Upper lobe of right lung (tissue), 1 donor: ENCODE results near the gene CELF5. TPM values are rescaled to one million over a fixed set of nuclear protein-coding genes. Genes with fewer than 3 reads are reported as not detected.
"Not testable (repeated sequence)": the region's sequence is repeated elsewhere in the genome, so short reads cannot be mapped to it uniquely, and the experiment has no call there.

Source experiments
- ATAC-seq: fragments of 200-7000 bp; cut with Tn5 transposase; one replicate; pipeline ENCODE4 v1.9.1; 2020; ENCODE audit warnings: mild to moderate bottlenecking, moderate library complexity
- DNase-seq: peaks from one replicate; pipeline ENCODE4 v3.0.0-alpha.2; 2020
- H3K27ac ChIP-seq: fragments of 200-600 bp; one replicate; pipeline ENCODE4 v1.8.0; 2022
- H3K27me3 ChIP-seq: fragments of 200-600 bp; one replicate; pipeline ENCODE4 v1.8.0; 2022; ENCODE audit warnings: mild to moderate bottlenecking
- H3K36me3 ChIP-seq: fragments of 200-600 bp; one replicate; pipeline ENCODE4 v1.8.0; 2022
- H3K4me1 ChIP-seq: fragments of 200-600 bp; one replicate; pipeline ENCODE4 v1.8.0; 2022
- H3K4me3 ChIP-seq: fragments of 200-600 bp; one replicate; pipeline ENCODE4 v1.8.0; 2022; ENCODE audit warnings: mild to moderate bottlenecking
- H3K9me3 ChIP-seq: fragments of 200-600 bp; one replicate; pipeline ENCODE4 v1.8.0; 2022
- CTCF ChIP-seq: fragments of 200-600 bp; IDR thresholded peaks from one replicate; pipeline ENCODE4 v1.8.0; 2022; ENCODE audit warnings: antibody characterized with exemption
- intact Hi-C: fragments of 100-400 bp; cut with DNase I; formaldehyde crosslinking; loops from one replicate; pipeline ENCODE4 v1.11.0; 2022
- total RNA-seq: library from RNA; stranded (reverse); fragmentation: NEBNext Ultra II Directional; extraction: Animal tissue kit (Norgen Biotek cat#: 25700); gene quantifications from one replicate; pipeline ENCODE4 v1.2.1, GENCODE V29; 2021
- donor health status: DM: no; HTN: yes; CAD: no; lungs with severe emphysema.

CELF5 gene
- total RNA-seq, 1 donor from 2014 or later: not detected

- DNase-seq (no peak), ATAC-seq (no peak)
- H3K27me3 ChIP-seq: peaks cover 32% of the 10 kb centered on the region
- no peaks in the 10 kb centered on the region for H3K9me3 ChIP-seq
- no peak for TF ChIP-seq CTCF
- H3K27ac ChIP-seq: no peak overlapping the region
- no peak overlapping the region for H3K4me3 ChIP-seq
- no peaks in the 10 kb centered on the region for H3K4me1 ChIP-seq
- intact Hi-C loops: no loop called here
- H3K36me3 ChIP-seq: no peaks in the 10 kb centered on the region
Observed at GRCh38 chr19:3287814-3288213, 63.4 kb downstream of the CELF5 start.

- H3K4me1 ChIP-seq, H3K9me3 ChIP-seq, H3K27ac ChIP-seq, ATAC-seq, DNase-seq, intact Hi-C loops, H3K36me3 ChIP-seq, H3K4me3 ChIP-seq: not testable (repeated sequence)
- peaks cover 29% of the 10 kb centered on the region for H3K27me3 ChIP-seq
Observed at GRCh38 chr19:3288437-3288836, 64.0 kb downstream of the CELF5 start.

- no peaks in the 10 kb centered on the region for H3K4me1 ChIP-seq
- DNase-seq (no peak), ATAC-seq (no peak)
- no peaks in the 10 kb centered on the region for H3K9me3 ChIP-seq
- H3K27ac ChIP-seq: no peak overlapping the region
- no peaks in the 10 kb centered on the region for H3K36me3 ChIP-seq
- TF ChIP-seq CTCF: no peak
- H3K4me3 ChIP-seq: no peak overlapping the region
- intact Hi-C loops: no loop called here
- peaks cover 20% of the 10 kb centered on the region for H3K27me3 ChIP-seq
Observed at GRCh38 chr19:3289971-3290569, 65.6 kb downstream of the CELF5 start.

GRCh38 chr19:3290858-3291257, 66.4 kb downstream of the CELF5 start:
- peaks cover 25% of the 10 kb centered on the region for H3K27me3 ChIP-seq
- ATAC-seq, H3K9me3 ChIP-seq, H3K27ac ChIP-seq, H3K4me1 ChIP-seq, DNase-seq, intact Hi-C loops, H3K4me3 ChIP-seq, H3K36me3 ChIP-seq: not testable (repeated sequence)

- H3K4me3 ChIP-seq: no peak overlapping the region
- ATAC-seq: no peak
- H3K27ac ChIP-seq: no peak overlapping the region
- H3K27me3 ChIP-seq: peaks cover 30% of the 10 kb centered on the region
- H3K36me3 ChIP-seq: no peaks in the 10 kb centered on the region
- DNase-seq: no peak
- intact Hi-C loops: no loop called here
- H3K9me3 ChIP-seq: no peaks in the 10 kb centered on the region
- H3K4me1 ChIP-seq: no peaks in the 10 kb centered on the region
- TF ChIP-seq CTCF: no peak
Observed at GRCh38 chr19:3291644-3292043, 67.2 kb downstream of the CELF5 start.

- DNase-seq (no peak), ATAC-seq (no peak)
- no peaks in the 10 kb centered on the region for H3K4me1 ChIP-seq
- H3K27ac ChIP-seq: no peak overlapping the region
- peaks cover 31% of the 10 kb centered on the region for H3K27me3 ChIP-seq
- TF ChIP-seq CTCF: no peak
- intact Hi-C loops: no loop called here
- H3K4me3 ChIP-seq: no peak overlapping the region
- H3K9me3 ChIP-seq: no peaks in the 10 kb centered on the region
- no peaks in the 10 kb centered on the region for H3K36me3 ChIP-seq
Observed at GRCh38 chr19:3292958-3293529, 68.6 kb downstream of the CELF5 start.

GRCh38 chr19:3293560-3293959, 69.1 kb downstream of the CELF5 start:
- H3K9me3 ChIP-seq: no peaks in the 10 kb centered on the region
- H3K27me3 ChIP-seq: peaks cover 31% of the 10 kb centered on the region
- H3K4me3 ChIP-seq: no peak overlapping the region
- H3K27ac ChIP-seq: no peak overlapping the region
- DNase-seq (no peak), ATAC-seq (no peak)
- no peak for TF ChIP-seq CTCF
- no peaks in the 10 kb centered on the region for H3K36me3 ChIP-seq
- H3K4me1 ChIP-seq: no peaks in the 10 kb centered on the region
- intact Hi-C loops: no loop called here
